Measurements from ENCODE around the gene ADAT1. TPM values are rescaled to one million over a fixed set of nuclear protein-coding genes. Genes with fewer than 3 reads are reported as not detected.
A peak's percentile ranks its signal among the peaks of the same experiment; 100 is the strongest.

ADAT1 gene
- total and polyA plus RNA-seq, 10 of the 15 experiments (the other 5 are each of a cell fraction or from before 2014, with no cell fraction given): 26.2 to 77.4 (median 55.8) TPM

GRCh38 chr16:75647492-75648264, 24.6 kb upstream of the ADAT1 start, which contains the start of the genes KARS1 and TERF2IP (continued):
- peak; percentile 69 for TF ChIP-seq NKRF (conservative IDR thresholded peaks at IDR 0.05)
- TF ChIP-seq ZNF24 (IDR thresholded peaks at IDR 0.05): no peak
- TF ChIP-seq REST (IDR thresholded peaks at IDR 0.05; ENCODE audit: low read depth, low read length): no peak
- TF ChIP-seq JUND (IDR thresholded peaks at IDR 0.05; ENCODE audit: low read depth, low read length): 0 out of 2 replicates have a peak, but pooled peaks have one; percentile 4
- 0 out of 2 replicates have a peak, but pooled peaks have one; percentile 7 for TF ChIP-seq MYB (IDR thresholded peaks at IDR 0.05; ENCODE audit: borderline replicate concordance, low read depth, low read length)
- TF ChIP-seq GABPA (IDR thresholded peaks at IDR 0.05; ENCODE audit: low read depth): peak; percentile 93
- TF ChIP-seq CBFB (IDR thresholded peaks at IDR 0.05; ENCODE audit: low read depth): peak; percentile 73; the same call in 1 of the 2 replicates
- TF ChIP-seq NFYA (IDR thresholded peaks at IDR 0.05; ENCODE audit: borderline replicate concordance, low read depth, low read length): no peak
- no peak for TF ChIP-seq CUX1 (IDR thresholded peaks at IDR 0.05; ENCODE audit: insufficient replicate concordance, low read depth, low read length)
- no peak for TF ChIP-seq PAX8 (IDR thresholded peaks at IDR 0.05)
- TF ChIP-seq HDAC2 (IDR thresholded peaks at IDR 0.05): no peak; the same call in 1 of the 2 replicates
- no peak for TF ChIP-seq ESRRA (IDR thresholded peaks at IDR 0.05; ENCODE audit: low read length)
- 0 out of 2 replicates have a peak, but pooled peaks have one; percentile 33 for TF ChIP-seq NR2F1 (conservative IDR thresholded peaks at IDR 0.05)
- TF ChIP-seq YBX1 (IDR thresholded peaks at IDR 0.05): no peak
- no peak for TF ChIP-seq IRF5 (IDR thresholded peaks at IDR 0.05; ENCODE audit: borderline replicate concordance)

All from GM12878 (cell line).